DND-41 (cell line): ENCODE results near the gene PRPS1.
"Not testable (repeated sequence)": the region's sequence is repeated elsewhere in the genome, so short reads cannot be mapped to it uniquely, and the experiment has no call there.

Experiments used
- ATAC-seq: fragments of 200-7000 bp; cut with Tn5 transposase; 3 replicates; pipeline ENCODE4 v1.9.1; 2021; ENCODE audit warnings: low read depth; ENCODE audit not compliant: insufficient read depth
- DNase-seq: peaks from one replicate; pipeline ENCODE4 v3.0.0-alpha.2; 2020
- H2AFZ ChIP-seq: 2 replicates; pipeline ENCODE4 v1.6.0; 2012; ENCODE audit warnings: low read depth, low read length
- H3K27ac ChIP-seq: 2 replicates; pipeline ENCODE4 v1.5.1; 2012; ENCODE audit warnings: low read length, inconsistent platforms
- H3K27me3 ChIP-seq: fragments of 200-600 bp; sonication (generic); 2 replicates; pipeline ENCODE4 v1.6.0; 2012; ENCODE audit warnings: low read length, mild to moderate bottlenecking, inconsistent platforms; ENCODE audit not compliant: insufficient read depth, poor library complexity
- H3K36me3 ChIP-seq: 2 replicates; pipeline ENCODE4 v1.5.1; 2012; ENCODE audit warnings: low read length, inconsistent platforms; ENCODE audit not compliant: insufficient read depth
- H3K4me1 ChIP-seq: 2 replicates; pipeline ENCODE4 v1.5.1; 2012; ENCODE audit warnings: mild to moderate bottlenecking, low read length; ENCODE audit not compliant: insufficient read depth
- H3K4me2 ChIP-seq: 2 replicates; pipeline ENCODE4 v1.6.0; 2012; ENCODE audit warnings: mild to moderate bottlenecking, moderate library complexity, low read length, inconsistent platforms; ENCODE audit not compliant: insufficient read depth
- H3K4me3 ChIP-seq, 2 experiments: fragments of 200-600 bp in 1 of 2; shearing (Covaris generic) in 1 of 2; 2 replicates each; pipeline ENCODE4 v1.5.1; 2012 to 2016; ENCODE audit warnings: inconsistent platforms in 2 of 2, low read length in 2 of 2, mild to moderate bottlenecking in 2 of 2, low read depth in 1 of 2, moderate library complexity in 1 of 2
- H3K79me2 ChIP-seq: 2 replicates; pipeline ENCODE4 v1.6.0; 2012; ENCODE audit warnings: low read length, inconsistent platforms; ENCODE audit not compliant: insufficient read depth
- H3K9ac ChIP-seq: 2 replicates; pipeline ENCODE4 v1.6.0; 2012; ENCODE audit warnings: low read depth, mild to moderate bottlenecking, inconsistent platforms, low read length, moderate library complexity
- H3K9me3 ChIP-seq: 2 replicates; pipeline ENCODE4 v1.5.1; 2012; ENCODE audit warnings: low read length, moderate library complexity, mild to moderate bottlenecking, inconsistent platforms; ENCODE audit not compliant: insufficient read depth, severe bottlenecking
- H4K20me1 ChIP-seq: 2 replicates; pipeline ENCODE4 v1.6.0; 2012; ENCODE audit warnings: low read length; ENCODE audit not compliant: insufficient read depth
- CTCF ChIP-seq: IDR thresholded peaks from 2 replicates; pipeline ENCODE4 v1.5.1; 2012; ENCODE audit warnings: borderline replicate concordance, low read length, moderate library complexity, mild to moderate bottlenecking; ENCODE audit not compliant: poor library complexity, severe bottlenecking; ENCODE audit errors: extremely low read depth
- EZH2 ChIP-seq: IDR thresholded peaks from 3 replicates; pipeline ENCODE4 v1.6.1; 2012; ENCODE audit warnings: borderline replicate concordance, low read depth, mild to moderate bottlenecking, moderate library complexity, low read length, inconsistent platforms; ENCODE audit not compliant: severe bottlenecking

PRPS1 gene

GRCh38 chrX:107602694-107603239 lies 25.5 kb upstream of the PRPS1 start:
- TF ChIP-seq EZH2 (no peak), CTCF (no peak)
- Histone ChIP-seq H3K4me3 (no peak overlapping the region), H3K36me3 (no peaks in the 10 kb centered on the region), H2AFZ (no peak overlapping the region), H3K9me3 (no peaks in the 10 kb centered on the region), H3K27ac (no peak overlapping the region), H3K9ac (no peak overlapping the region), H3K79me2 (no peaks in the 10 kb centered on the region), H3K27me3 (no peaks in the 10 kb centered on the region), H4K20me1 (no peaks in the 10 kb centered on the region), H3K4me1 (no peaks in the 10 kb centered on the region), H3K4me2 (no peak overlapping the region)
- ATAC-seq (no peak), DNase-seq (no peak)

- H3K27me3 ChIP-seq, result no peaks in the 10 kb centered on the region
- H3K27ac ChIP-seq, result no peak overlapping the region
- H3K4me1 ChIP-seq, result no peaks in the 10 kb centered on the region
- H3K4me2 ChIP-seq, result no peak overlapping the region
- H3K36me3 ChIP-seq, result no peaks in the 10 kb centered on the region
- H4K20me1 ChIP-seq, result no peaks in the 10 kb centered on the region
- TF ChIP-seq EZH2, result no peak
- TF ChIP-seq CTCF, result no peak
- no peak overlapping the region for H3K9ac ChIP-seq
- ATAC-seq (no peak), DNase-seq (no peak)
- no peak overlapping the region for H3K4me3 ChIP-seq
- H3K9me3 ChIP-seq, result no peaks in the 10 kb centered on the region
- no peak overlapping the region for H2AFZ ChIP-seq
- H3K79me2 ChIP-seq, result no peaks in the 10 kb centered on the region
Observed at GRCh38 chrX:107603429-107604159, 24.7 kb upstream of the PRPS1 start.

- not testable (repeated sequence) for H3K4me1 ChIP-seq, H3K27me3 ChIP-seq, H3K9ac ChIP-seq, H3K79me2 ChIP-seq, H3K4me2 ChIP-seq, ATAC-seq, H3K27ac ChIP-seq, H4K20me1 ChIP-seq, H2AFZ ChIP-seq, DNase-seq, H3K36me3 ChIP-seq, H3K4me3 ChIP-seq, H3K9me3 ChIP-seq
Observed at GRCh38 chrX:107609061-107609460, 19.2 kb upstream of the PRPS1 start.

GRCh38 chrX:107610667-107611066 lies 17.6 kb upstream of the PRPS1 start:
- H4K20me1 ChIP-seq, result no peaks in the 10 kb centered on the region
- H3K9ac ChIP-seq, result no peak overlapping the region
- H3K27ac ChIP-seq, result no peak overlapping the region
- no peaks in the 10 kb centered on the region for H3K9me3 ChIP-seq
- H3K4me1 ChIP-seq, result no peaks in the 10 kb centered on the region
- H3K4me3 ChIP-seq, result no peak overlapping the region
- TF ChIP-seq CTCF (no peak), EZH2 (no peak)
- DNase-seq, result no peak
- H3K36me3 ChIP-seq, result no peaks in the 10 kb centered on the region
- no peak for ATAC-seq
- no peaks in the 10 kb centered on the region for H3K27me3 ChIP-seq
- no peak overlapping the region for H2AFZ ChIP-seq
- no peak overlapping the region for H3K4me2 ChIP-seq
- no peaks in the 10 kb centered on the region for H3K79me2 ChIP-seq
